Measurements from ENCODE around the gene IRAK2. TPM values are rescaled to one million over a fixed set of nuclear protein-coding genes. Genes with fewer than 3 reads are reported as not detected.
"Not testable (repeated sequence)": the region's sequence is repeated elsewhere in the genome, so short reads cannot be mapped to it uniquely, and the experiment has no call there.

The IRAK2 gene
- total and polyA plus RNA-seq, 2 experiments from 2014 or later = 2.5 to 3.7 TPM

DNA sequence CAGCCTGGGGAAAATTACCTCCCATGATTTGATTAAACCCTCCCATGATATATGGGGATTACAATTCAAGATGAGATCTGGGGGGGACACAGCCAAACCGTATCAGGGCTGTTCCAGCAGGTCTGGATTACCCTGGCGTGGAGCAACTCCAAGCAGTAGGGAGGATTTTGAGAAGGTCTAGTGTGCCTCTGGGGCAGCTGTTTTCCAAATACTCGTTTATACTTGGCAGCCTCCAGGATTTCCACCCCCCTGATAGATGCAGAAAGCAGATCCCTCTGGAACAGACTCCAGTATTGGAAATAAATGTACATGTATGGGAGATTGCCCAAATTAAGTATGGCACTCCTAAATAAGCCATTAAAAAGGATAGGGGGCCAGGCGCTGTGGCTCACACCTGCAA, 7.7 kb upstream of the IRAK2 start:
- DNase-seq (ENCODE audit: low spot score) = no peak
- TF ChIP-seq EZH2 (IDR thresholded peaks at IDR 0.05; ENCODE audit: borderline replicate concordance) (no peak), CTCF (IDR thresholded peaks at IDR 0.05; ENCODE audit: poor library complexity) (no peak), EZH2phosphoT487 (IDR thresholded peaks at IDR 0.05; ENCODE audit: low read depth, severe bottlenecking, unreplicated experiment) (no peak)
- Histone ChIP-seq H3K27me3 (no peaks in the 10 kb centered on the region), H3K4me3 (no peak overlapping the region), H3K79me2 (no peaks in the 10 kb centered on the region), H3K4me2 (no peak overlapping the region), H2AFZ (no peak overlapping the region), H3K9me3 (ENCODE audit: low read depth) (no peaks in the 10 kb centered on the region), H3K27ac (no peak overlapping the region), H3K4me1 (ENCODE audit: insufficient read depth) (no peaks in the 10 kb centered on the region), H3K36me3 (replicated peaks; ENCODE audit: insufficient read depth, low read depth) (no peaks in the 10 kb centered on the region), H3K9me2 (replicated peaks; ENCODE audit: insufficient read depth) (no peaks in the 10 kb centered on the region), H4K20me1 (ENCODE audit: insufficient read depth, poor library complexity, severe bottlenecking) (no peaks in the 10 kb centered on the region)
- WGBS (ENCODE audit: low lambda C conversion rate, missing lambda C conversion rate) = 79% methylated on average over 4 of the region's 4 CpGs

- H3K79me2 ChIP-seq; H2AFZ ChIP-seq; H3K9me3 ChIP-seq (ENCODE audit: low read depth); H3K27ac ChIP-seq; H3K4me1 ChIP-seq (ENCODE audit: insufficient read depth); H3K27me3 ChIP-seq; H3K36me3 ChIP-seq (replicated peaks; ENCODE audit: insufficient read depth, low read depth); H3K9me2 ChIP-seq (replicated peaks; ENCODE audit: insufficient read depth); DNase-seq (ENCODE audit: low spot score); H4K20me1 ChIP-seq (ENCODE audit: insufficient read depth, poor library complexity, severe bottlenecking); H3K4me2 ChIP-seq; H3K4me3 ChIP-seq: not testable (repeated sequence)
- 95% methylated on average over 6 of the region's 6 CpGs for WGBS (ENCODE audit: low lambda C conversion rate, missing lambda C conversion rate)
These were observed 6.2 kb upstream of the IRAK2 start for GRCh38 chr3:10158555-10158954.

GRCh38 chr3:10160346-10160745, 4.4 kb upstream of the IRAK2 start:
- TF ChIP-seq CTCF (IDR thresholded peaks at IDR 0.05; ENCODE audit: poor library complexity) = no peak
- no peak for TF ChIP-seq EZH2 (IDR thresholded peaks at IDR 0.05; ENCODE audit: borderline replicate concordance)
- TF ChIP-seq EZH2phosphoT487 (IDR thresholded peaks at IDR 0.05; ENCODE audit: low read depth, severe bottlenecking, unreplicated experiment) = no peak
- Histone ChIP-seq H2AFZ (no peak overlapping the region), H3K9me3 (ENCODE audit: low read depth) (no peaks in the 10 kb centered on the region), H3K4me1 (ENCODE audit: insufficient read depth) (peaks cover 3% of the 10 kb centered on the region), H3K27me3 (no peaks in the 10 kb centered on the region), H4K20me1 (ENCODE audit: insufficient read depth, poor library complexity, severe bottlenecking) (no peaks in the 10 kb centered on the region), H3K9me2 (replicated peaks; ENCODE audit: insufficient read depth) (no peaks in the 10 kb centered on the region), H3K79me2 (no peaks in the 10 kb centered on the region), H3K36me3 (replicated peaks; ENCODE audit: insufficient read depth, low read depth) (no peaks in the 10 kb centered on the region), H3K4me2 (no peak overlapping the region), H3K27ac (no peak overlapping the region), H3K4me3 (no peak overlapping the region)
- 65% methylated on average over 1 of the region's 1 CpG for WGBS (ENCODE audit: low lambda C conversion rate, missing lambda C conversion rate)
- DNase-seq (ENCODE audit: low spot score) = no peak

DNA sequence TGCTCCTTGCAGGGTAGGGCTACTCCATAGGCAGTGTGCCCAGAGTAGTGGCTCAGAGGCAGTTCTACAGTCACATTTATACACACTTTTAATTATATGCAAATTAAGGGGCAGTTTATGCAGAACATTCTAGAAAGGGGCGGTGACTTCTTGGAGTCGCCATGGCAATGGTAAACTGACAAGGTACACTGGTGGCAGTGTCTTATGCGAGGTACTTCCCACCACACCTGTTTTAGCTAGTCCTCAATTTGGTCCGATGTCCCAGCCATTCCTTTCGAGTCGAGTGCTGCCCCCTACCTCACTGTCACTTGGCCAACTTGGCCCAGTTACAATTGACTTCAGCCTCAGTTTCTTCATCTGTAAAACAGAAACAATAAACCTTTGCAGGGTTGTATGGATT, 3.8 kb upstream of the IRAK2 start:
- Histone ChIP-seq H3K36me3 (replicated peaks; ENCODE audit: insufficient read depth, low read depth) (no peaks in the 10 kb centered on the region), H3K79me2 (no peaks in the 10 kb centered on the region), H3K9me2 (replicated peaks; ENCODE audit: insufficient read depth) (no peaks in the 10 kb centered on the region), H3K27me3 (no peaks in the 10 kb centered on the region), H2AFZ (no peak overlapping the region), H4K20me1 (ENCODE audit: insufficient read depth, poor library complexity, severe bottlenecking) (no peaks in the 10 kb centered on the region), H3K27ac (no peak overlapping the region), H3K9me3 (ENCODE audit: low read depth) (no peaks in the 10 kb centered on the region), H3K4me1 (ENCODE audit: insufficient read depth) (peaks cover 3% of the 10 kb centered on the region), H3K4me3 (no peak overlapping the region), H3K4me2 (no peak overlapping the region)
- WGBS (ENCODE audit: low lambda C conversion rate, missing lambda C conversion rate) = 77% methylated on average over 6 of the region's 6 CpGs
- TF ChIP-seq EZH2 (IDR thresholded peaks at IDR 0.05; ENCODE audit: borderline replicate concordance) (no peak), CTCF (IDR thresholded peaks at IDR 0.05; ENCODE audit: poor library complexity) (no peak), EZH2phosphoT487 (IDR thresholded peaks at IDR 0.05; ENCODE audit: low read depth, severe bottlenecking, unreplicated experiment) (no peak)
- no peak for DNase-seq (ENCODE audit: low spot score)
